ENCODE results near the gene GASK1B.

The GASK1B gene

GRCh38 chr4:158134222-158134621 is 38.6 kb downstream of the GASK1B start:
- DNase-seq: no peak

DNA sequence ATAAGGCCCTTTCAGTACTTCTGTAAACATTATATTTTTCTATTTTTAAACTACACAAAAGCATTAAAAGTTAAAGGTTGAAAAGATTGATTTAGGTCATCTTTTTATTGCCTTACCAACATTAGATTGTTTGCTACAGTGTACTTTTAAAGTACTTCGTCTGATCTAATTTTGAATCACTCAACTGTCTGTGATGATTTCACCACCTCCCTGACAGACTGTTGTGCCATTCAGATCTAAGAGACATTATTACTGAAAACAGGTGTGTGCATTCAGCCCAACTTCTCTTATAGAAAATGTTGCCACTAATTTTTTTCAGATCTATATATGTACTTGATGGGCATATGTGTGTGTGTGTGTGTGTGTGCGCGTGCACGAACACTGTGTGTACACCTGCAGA is 39.3 kb downstream of the GASK1B start:
- DNase-seq: no peak

DNA sequence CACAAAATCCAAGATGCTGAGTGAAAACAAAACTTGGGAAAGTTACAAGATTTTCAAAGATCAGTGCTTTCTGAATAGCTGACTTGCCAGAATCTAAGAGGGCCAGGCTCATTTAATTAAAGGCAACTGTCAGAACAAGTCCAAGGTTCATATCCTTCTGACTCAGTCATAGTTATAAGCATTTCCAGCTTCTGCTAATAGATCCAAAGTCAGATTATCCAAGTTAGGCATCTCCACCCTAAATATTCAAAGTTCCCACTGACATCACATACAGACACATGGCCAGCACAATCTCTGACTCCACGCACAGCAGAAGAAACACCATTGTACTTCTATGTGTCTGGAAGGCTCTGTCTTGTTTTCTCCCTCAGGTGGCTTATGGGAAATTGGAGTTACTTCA is 41.8 kb downstream of the GASK1B start:
- no peak for DNase-seq

GRCh38 chr4:158130204-158130603 is 42.6 kb downstream of the GASK1B start:
- no peak for DNase-seq

DNA sequence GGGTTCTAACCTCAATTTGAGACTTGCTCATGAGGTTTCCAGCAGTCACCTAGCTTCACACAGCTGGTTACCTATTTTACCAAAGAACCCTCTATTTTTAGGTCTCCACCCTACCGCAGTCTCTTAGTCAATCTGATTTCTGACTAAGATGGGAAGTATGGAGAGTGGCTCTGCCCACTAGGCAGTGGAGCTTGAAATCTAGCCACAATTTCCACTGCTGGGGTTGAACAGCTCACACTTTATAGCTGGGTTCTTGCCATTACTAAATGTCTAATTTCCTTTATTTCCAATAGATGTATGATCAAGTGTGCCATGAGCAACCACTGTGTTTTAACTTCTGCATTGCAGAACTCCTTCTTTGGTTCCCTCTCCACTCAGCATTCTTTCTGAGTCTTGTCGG is 43.1 kb downstream of the GASK1B start:
- DNase-seq: no peak

DNA sequence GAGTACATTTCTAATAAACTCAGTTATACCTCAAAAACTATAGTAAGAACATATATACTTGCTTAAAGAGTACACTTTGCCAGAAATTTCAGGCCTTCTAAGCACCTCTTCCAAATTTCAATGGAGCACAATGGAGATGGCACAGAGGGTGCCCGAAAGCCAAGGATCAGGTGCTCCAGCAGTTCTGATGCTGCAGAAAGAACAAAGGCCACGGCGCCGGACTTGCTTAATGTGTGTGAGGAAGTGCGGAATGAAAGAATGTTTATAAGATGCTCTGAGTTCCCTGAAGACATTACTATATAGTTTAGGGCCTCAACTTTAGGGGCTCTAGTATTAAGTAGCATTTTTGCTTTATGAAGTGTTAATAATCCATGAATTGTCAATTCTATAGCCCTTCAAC is 44.3 kb downstream of the GASK1B start:
- no peak for DNase-seq

- no peak for DNase-seq
These were observed 47.5 kb downstream of the GASK1B start for GRCh38 chr4:158125310-158125709.
